Mesendoderm (in vitro differentiated cells): ENCODE results near the gene FANK1.
"Not testable (repeated sequence)": the region's sequence is repeated elsewhere in the genome, so short reads cannot be mapped to it uniquely, and the experiment has no call there.

Experiments used
- DNase-seq: peaks from one replicate; pipeline ENCODE4 v3.0.0; 2013
- H2AK5ac ChIP-seq: 2 replicates; pipeline ENCODE4 v1.6.1; 2013; ENCODE audit warnings: low read length, inconsistent platforms
- H2BK120ac ChIP-seq: 2 replicates; pipeline ENCODE4 v1.6.1; 2013; ENCODE audit warnings: low read depth, mild to moderate bottlenecking, low read length, moderate library complexity, mixed read lengths
- H2BK15ac ChIP-seq: replicated peaks from 2 replicates; pipeline ENCODE4 v1.6.1; 2013; ENCODE audit warnings: low read depth, mild to moderate bottlenecking, moderate library complexity
- H2BK5ac ChIP-seq: 2 replicates; pipeline ENCODE4 v1.6.1; 2013; ENCODE audit warnings: low read length, inconsistent platforms
- H3K18ac ChIP-seq: 2 replicates; pipeline ENCODE4 v1.6.1; 2013; ENCODE audit warnings: mild to moderate bottlenecking, low read length, mixed read lengths
- H3K23ac ChIP-seq: one replicate; pipeline ENCODE4 v1.6.1; 2013; ENCODE audit warnings: low read length
- H3K27ac ChIP-seq: 2 replicates; pipeline ENCODE4 v1.5.1; 2013; ENCODE audit warnings: low read depth, mild to moderate bottlenecking, inconsistent platforms, low read length, moderate library complexity
- H3K27me3 ChIP-seq: 2 replicates; pipeline ENCODE4 v1.6.1; 2013; ENCODE audit warnings: low read length, control low read depth, mild to moderate bottlenecking, inconsistent platforms; ENCODE audit not compliant: insufficient read depth, poor library complexity
- H3K36me3 ChIP-seq: 2 replicates; pipeline ENCODE4 v1.6.1; 2013; ENCODE audit warnings: low read length, inconsistent platforms; ENCODE audit not compliant: control insufficient read depth, insufficient read depth
- H3K4ac ChIP-seq: one replicate; pipeline ENCODE4 v1.6.1; 2013; ENCODE audit warnings: low read depth, mild to moderate bottlenecking, low read length, moderate library complexity
- H3K4me1 ChIP-seq: 2 replicates; pipeline ENCODE4 v1.6.1; 2013; ENCODE audit warnings: low read depth, low read length, inconsistent platforms; ENCODE audit not compliant: control insufficient read depth
- H3K4me2 ChIP-seq: 2 replicates; pipeline ENCODE4 v1.6.1; 2013; ENCODE audit warnings: low read length
- H3K4me3 ChIP-seq: 2 replicates; pipeline ENCODE4 v1.5.1; 2013; ENCODE audit warnings: mild to moderate bottlenecking, low read length
- H3K56ac ChIP-seq: one replicate; pipeline ENCODE4 v1.6.1; 2013; ENCODE audit warnings: low read length
- H3K79me1 ChIP-seq: 2 replicates; pipeline ENCODE4 v1.6.1; 2013; ENCODE audit warnings: low read length, inconsistent platforms
- H3K79me2 ChIP-seq: 2 replicates; pipeline ENCODE4 v1.6.1; 2013; ENCODE audit warnings: mild to moderate bottlenecking, low read length; ENCODE audit not compliant: control insufficient read depth, insufficient read depth
- H3K9ac ChIP-seq: 2 replicates; pipeline ENCODE4 v1.6.1; 2013; ENCODE audit warnings: low read length, inconsistent platforms
- H4K5ac ChIP-seq: one replicate; pipeline ENCODE4 v1.6.1; 2013; ENCODE audit warnings: low read length
- H4K8ac ChIP-seq: one replicate; pipeline ENCODE4 v1.6.1; 2013; ENCODE audit warnings: low read depth, mild to moderate bottlenecking, control low read depth, low read length, moderate library complexity
- WGBS: extraction: QIAGEN DNeasy Blood & Tissue Kit; methylation state at CpG from one replicate; pipeline ENCODE4 v1.1.7; 2013; ENCODE audit warnings: low lambda C conversion rate, missing lambda C conversion rate; ENCODE audit not compliant: insufficient coverage; ENCODE audit errors: extremely low coverage; 5-methylcytosine and 5-hydroxymethylcytosine counted together

Gene FANK1

DNA sequence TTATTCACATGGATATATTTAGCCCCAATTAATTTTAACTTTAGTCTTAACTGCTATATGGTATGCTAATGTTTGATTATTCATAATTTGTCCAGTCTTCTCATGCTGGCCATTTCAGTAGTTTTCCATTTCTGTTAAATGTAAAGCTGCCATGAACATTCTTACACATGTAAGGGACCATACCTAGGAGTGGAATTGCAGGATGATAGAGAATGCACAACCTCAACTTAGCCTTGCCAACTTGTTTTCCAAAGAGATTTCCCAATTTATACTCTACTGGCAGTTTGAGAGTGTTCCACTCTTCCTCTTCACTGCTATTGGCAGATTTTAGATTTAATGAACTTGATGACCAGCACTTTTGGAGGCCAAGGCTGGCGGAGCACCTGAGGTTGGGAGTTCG lies 68.2 kb downstream of the FANK1 start:
- Histone ChIP-seq H2AK5ac (no peak overlapping the region), H2BK15ac (no peak overlapping the region), H3K4me2 (no peak overlapping the region), H4K5ac (no peak overlapping the region), H3K9ac (no peak overlapping the region), H3K56ac (no peak overlapping the region), H3K27ac (no peak overlapping the region), H3K18ac (no peak overlapping the region), H3K27me3 (no peaks in the 10 kb centered on the region), H3K4me1 (no peaks in the 10 kb centered on the region), H3K23ac (no peak overlapping the region), H3K36me3 (no peaks in the 10 kb centered on the region), H3K4me3 (no peak overlapping the region), H3K4ac (no peak overlapping the region), H2BK120ac (no peak overlapping the region), H3K79me1 (no peaks in the 10 kb centered on the region), H2BK5ac (no peak overlapping the region), H3K79me2 (no peaks in the 10 kb centered on the region), H4K8ac (no peak overlapping the region)
- no peak for DNase-seq
- WGBS = no CpG with 5 or more reads among the region's 2 CpGs

GRCh38 chr10:125967533-125967932 lies 71.2 kb downstream of the FANK1 start:
- Histone ChIP-seq H2BK120ac (no peak overlapping the region), H3K79me1 (no peaks in the 10 kb centered on the region), H3K23ac (no peak overlapping the region), H2AK5ac (no peak overlapping the region), H3K36me3 (no peaks in the 10 kb centered on the region), H3K4me2 (no peak overlapping the region), H3K56ac (no peak overlapping the region), H2BK15ac (no peak overlapping the region), H3K9ac (no peak overlapping the region), H3K18ac (no peak overlapping the region), H3K4me1 (no peaks in the 10 kb centered on the region), H4K8ac (no peak overlapping the region), H2BK5ac (no peak overlapping the region), H3K79me2 (no peaks in the 10 kb centered on the region), H3K4me3 (no peak overlapping the region), H4K5ac (no peak overlapping the region), H3K4ac (no peak overlapping the region), H3K27me3 (no peaks in the 10 kb centered on the region), H3K27ac (no peak overlapping the region)
- no CpG with 5 or more reads among the region's 1 CpG for WGBS
- DNase-seq = no peak

DNA sequence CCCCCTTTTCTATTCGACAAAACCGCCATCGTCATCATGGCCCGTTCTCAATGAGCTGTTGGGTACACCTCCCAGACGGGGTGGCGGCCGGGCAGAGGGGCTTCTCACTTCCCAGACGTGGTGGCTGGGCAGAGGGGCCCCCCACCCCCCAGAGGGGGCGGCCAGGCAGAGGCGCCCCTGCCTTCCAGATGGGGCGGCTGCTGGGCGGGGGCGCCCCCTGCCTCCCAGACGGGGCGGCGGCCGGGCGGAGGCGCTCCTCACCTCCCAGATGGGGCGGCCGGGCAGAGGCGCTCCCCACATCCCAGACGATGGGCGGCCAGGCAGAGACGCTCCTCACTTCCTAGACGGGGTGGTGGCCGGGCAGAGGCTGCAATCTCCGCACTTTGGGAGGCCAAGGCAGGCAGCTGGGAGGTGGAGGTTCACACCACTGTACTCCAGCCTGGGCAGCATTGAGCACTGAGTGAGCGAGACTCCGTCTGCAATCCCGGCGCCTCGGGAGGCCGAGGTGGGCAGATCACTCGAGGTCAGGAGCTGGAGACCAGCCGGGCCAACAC lies 73.8 kb downstream of the FANK1 start:
- H3K27ac ChIP-seq, H2AK5ac ChIP-seq, H3K56ac ChIP-seq, H4K5ac ChIP-seq, DNase-seq, H3K23ac ChIP-seq, H2BK120ac ChIP-seq, H3K79me1 ChIP-seq, H3K4ac ChIP-seq, H3K4me1 ChIP-seq, H3K36me3 ChIP-seq, H3K79me2 ChIP-seq, H3K4me2 ChIP-seq, H2BK15ac ChIP-seq, H3K9ac ChIP-seq, H3K18ac ChIP-seq, H2BK5ac ChIP-seq, H3K27me3 ChIP-seq, H3K4me3 ChIP-seq, H4K8ac ChIP-seq: not testable (repeated sequence)
- no CpG with 5 or more reads among the region's 36 CpGs for WGBS

DNA sequence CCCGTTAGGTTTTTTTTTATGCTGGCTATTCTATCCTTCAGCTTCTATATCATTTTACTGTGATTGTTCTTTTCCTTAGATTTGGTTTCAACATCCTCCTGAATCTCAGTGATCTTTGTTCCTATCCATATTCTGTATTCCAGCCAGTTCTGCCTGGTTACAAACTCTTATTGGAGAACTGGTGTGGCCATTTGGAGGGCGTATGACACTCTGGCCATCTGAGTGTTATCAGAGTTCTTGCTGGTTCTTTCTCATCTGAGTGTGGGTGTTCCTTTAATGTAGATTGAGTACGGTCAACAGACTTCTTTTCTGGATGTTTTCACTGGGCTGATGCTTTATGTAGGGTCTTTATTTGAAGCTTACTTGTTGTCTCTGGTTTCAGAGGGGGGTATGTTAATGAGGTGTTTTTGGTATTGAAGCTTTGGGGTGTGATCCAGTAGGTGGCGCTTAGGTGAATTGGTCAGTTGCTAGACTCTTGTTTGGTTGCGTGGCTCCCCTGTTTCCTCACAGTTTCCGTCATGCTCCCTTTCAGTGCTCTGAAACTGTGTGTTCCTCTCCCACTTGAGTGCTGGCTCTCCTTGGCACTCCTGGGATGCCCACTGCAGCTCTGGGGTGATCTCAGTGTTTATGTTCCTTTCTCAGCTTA lies 80.7 kb downstream of the FANK1 start:
- H3K27me3 ChIP-seq = no peaks in the 10 kb centered on the region
- no peak overlapping the region for H4K8ac ChIP-seq
- no peaks in the 10 kb centered on the region for H3K79me1 ChIP-seq
- H3K9ac ChIP-seq = no peak overlapping the region
- H2BK5ac ChIP-seq = no peak overlapping the region
- peak overlapping the region; percentile 49 for H3K56ac ChIP-seq
- peaks cover 1% of the 10 kb centered on the region for H3K4me1 ChIP-seq
- no peak overlapping the region for H3K23ac ChIP-seq
- no peak overlapping the region for H3K4me2 ChIP-seq
- H2BK15ac ChIP-seq = no peak overlapping the region
- H3K27ac ChIP-seq = no peak overlapping the region
- H3K4ac ChIP-seq = peak overlapping the region; percentile 2
- no peak overlapping the region for H3K4me3 ChIP-seq
- no peaks in the 10 kb centered on the region for H3K36me3 ChIP-seq
- H2AK5ac ChIP-seq = no peak overlapping the region
- H2BK120ac ChIP-seq = no peak overlapping the region
- no peak overlapping the region for H3K18ac ChIP-seq
- peak; percentile 66 for DNase-seq
- H3K79me2 ChIP-seq = no peaks in the 10 kb centered on the region
- H4K5ac ChIP-seq = no peak overlapping the region
- WGBS = no CpG with 5 or more reads among the region's 6 CpGs

DNA sequence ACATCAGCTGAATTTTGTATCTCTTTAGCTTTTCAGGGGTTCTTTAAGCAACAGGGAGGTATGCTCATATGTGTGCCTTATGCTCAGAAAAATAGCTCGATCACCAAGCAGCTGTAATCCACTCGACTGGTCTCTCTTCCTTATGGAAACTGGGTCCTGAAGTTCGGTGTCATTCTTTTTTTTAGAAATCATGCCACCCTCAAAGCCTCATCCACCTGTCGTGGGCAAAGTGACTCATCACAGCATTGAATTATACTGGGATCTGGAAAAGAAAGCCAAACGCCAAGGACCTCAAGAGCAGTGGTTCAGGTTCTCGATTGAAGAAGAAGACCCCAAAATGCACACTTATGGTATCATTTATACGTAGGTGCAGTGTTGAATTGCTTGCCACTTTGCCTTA lies 83.6 kb downstream of the FANK1 start:
- H3K27ac ChIP-seq = no peak overlapping the region
- H2BK120ac ChIP-seq = no peak overlapping the region
- H3K18ac ChIP-seq = no peak overlapping the region
- no peaks in the 10 kb centered on the region for H3K79me1 ChIP-seq
- H3K27me3 ChIP-seq = no peaks in the 10 kb centered on the region
- H2AK5ac ChIP-seq = no peak overlapping the region
- H3K4ac ChIP-seq = no peak overlapping the region
- no peak overlapping the region for H3K4me3 ChIP-seq
- no peaks in the 10 kb centered on the region for H3K36me3 ChIP-seq
- H3K23ac ChIP-seq = no peak overlapping the region
- H2BK5ac ChIP-seq = no peak overlapping the region
- H2BK15ac ChIP-seq = no peak overlapping the region
- WGBS = no CpG with 5 or more reads among the region's 7 CpGs
- H4K5ac ChIP-seq = no peak overlapping the region
- H4K8ac ChIP-seq = no peak overlapping the region
- no peak overlapping the region for H3K9ac ChIP-seq
- H3K79me2 ChIP-seq = no peaks in the 10 kb centered on the region
- no peak for DNase-seq
- peaks cover 1% of the 10 kb centered on the region for H3K4me1 ChIP-seq
- no peak overlapping the region for H3K56ac ChIP-seq
- H3K4me2 ChIP-seq = no peak overlapping the region

DNA sequence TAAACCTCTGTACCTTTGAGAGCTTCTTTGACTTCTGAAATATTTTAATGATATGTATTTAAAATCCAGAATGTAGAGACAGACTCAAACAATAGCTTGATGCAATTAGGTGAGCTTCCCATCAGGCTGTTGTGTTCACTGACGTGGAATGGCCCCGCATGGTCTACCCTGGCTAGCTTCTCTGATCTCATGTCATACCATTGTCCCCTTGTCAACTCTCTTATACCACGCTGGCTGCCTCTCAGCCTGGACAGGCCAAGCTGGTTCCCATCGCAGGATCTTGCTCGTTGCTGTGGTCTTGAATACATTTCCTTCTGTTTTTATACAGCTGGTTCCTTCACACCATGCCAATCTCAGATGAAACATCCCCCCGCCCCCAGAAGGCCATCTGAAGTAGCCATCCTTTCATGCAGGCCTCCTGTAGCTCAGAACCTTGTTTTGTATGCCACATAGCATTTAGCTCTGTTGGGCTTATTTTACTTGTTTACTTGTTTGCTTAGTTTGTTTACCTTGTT lies 84.2 kb downstream of the FANK1 start:
- no peak overlapping the region for H3K9ac ChIP-seq
- no peak overlapping the region for H3K18ac ChIP-seq
- H2BK5ac ChIP-seq = no peak overlapping the region
- peaks cover 1% of the 10 kb centered on the region for H3K4me1 ChIP-seq
- H3K4me2 ChIP-seq = no peak overlapping the region
- no peak overlapping the region for H2BK15ac ChIP-seq
- no peaks in the 10 kb centered on the region for H3K36me3 ChIP-seq
- H3K23ac ChIP-seq = no peak overlapping the region
- no peaks in the 10 kb centered on the region for H3K27me3 ChIP-seq
- H3K79me2 ChIP-seq = no peaks in the 10 kb centered on the region
- H3K27ac ChIP-seq = no peak overlapping the region
- no peak overlapping the region for H3K4ac ChIP-seq
- no peak overlapping the region for H3K56ac ChIP-seq
- H4K8ac ChIP-seq = no peak overlapping the region
- no peak for DNase-seq
- WGBS = no CpG with 5 or more reads among the region's 6 CpGs
- no peak overlapping the region for H4K5ac ChIP-seq
- H3K4me3 ChIP-seq = no peak overlapping the region
- no peak overlapping the region for H2AK5ac ChIP-seq
- H3K79me1 ChIP-seq = no peaks in the 10 kb centered on the region
- no peak overlapping the region for H2BK120ac ChIP-seq
